Kidney (tissue), 14 donors: Measurements from ENCODE around the gene VIT. TPM values are rescaled to one million over a fixed set of nuclear protein-coding genes. Genes with fewer than 3 reads are reported as not detected.
"Not testable (repeated sequence)": the region's sequence is repeated elsewhere in the genome, so short reads cannot be mapped to it uniquely, and the experiment has no call there.

Source experiments
- DNase-seq, 5 donors: peaks; one replicate each; pipeline ENCODE4 v3.0.0-alpha.2; 2013 to 2020
- FAIRE-seq: peaks from 2 replicates; lab custom pipeline; 2012; peaks lifted over from hg19 to GRCh38; lab: Jason Lieb, UNC
- H3K27ac ChIP-seq, 2 donors: one replicate each; pipeline ENCODE4 v1.7.0; 2013; ENCODE audit warnings: low read depth in 2 of 2, low read length in 2 of 2, inconsistent platforms in 1 of 2
- H3K27me3 ChIP-seq: one replicate; pipeline ENCODE4 v1.7.1; 2013; ENCODE audit warnings: low read length, inconsistent platforms; ENCODE audit not compliant: control insufficient read depth, insufficient read depth
- H3K36me3 ChIP-seq, 3 donors: one replicate each; pipeline versions ENCODE4 v1.7.0 to v1.7.1; 2013; ENCODE audit warnings: low read length in 3 of 3, control low read depth in 1 of 3, inconsistent platforms in 1 of 3; ENCODE audit not compliant: insufficient read depth in 3 of 3, control insufficient read depth in 2 of 3
- H3K4me1 ChIP-seq, 3 donors: one replicate each; pipeline versions ENCODE4 v1.7.0 to v1.7.1; 2013; ENCODE audit warnings: low read length in 3 of 3, inconsistent platforms in 1 of 3, low read depth in 1 of 3; ENCODE audit not compliant: control insufficient read depth in 2 of 3, insufficient read depth in 2 of 3
- H3K4me3 ChIP-seq, 3 donors: one replicate each; pipeline versions ENCODE4 v1.7.0 to v1.8.1; 2013; ENCODE audit warnings: low read length in 3 of 3, control low read depth in 1 of 3, inconsistent platforms in 1 of 3
- H3K9ac ChIP-seq, 3 donors: one replicate each; pipeline versions ENCODE4 v1.7.0 to v1.7.1; 2013; ENCODE audit warnings: low read length in 3 of 3, control low read depth in 1 of 3, inconsistent platforms in 1 of 3
- H3K9me3 ChIP-seq, 3 donors: one replicate each; pipeline versions ENCODE4 v1.7.0 to v1.7.1; 2013; ENCODE audit warnings: low read length in 3 of 3, control low read depth in 1 of 3, inconsistent platforms in 1 of 3; ENCODE audit not compliant: control insufficient read depth in 2 of 3, insufficient read depth in 1 of 3
- intact Hi-C: fragments of 100-400 bp; cut with DNase I; formaldehyde crosslinking; loops from one replicate; pipeline ENCODE4 v1.11.1; 2022
- polyA plus RNA-seq: library from polyadenylated mRNA; stranded (reverse); fragments of 350-450 nt; fragmentation: Illumina TruSeq; extraction: RNeasy Lipid Tissue Mini Kit (QIAGEN cat#74804); gene quantifications from one replicate; pipeline ENCODE4 v1.2.3, GENCODE V29; 2014; ENCODE audit warnings: low read depth, low replicate concordance; ENCODE audit not compliant: insufficient read depth
- total RNA-seq: library from RNA; stranded (reverse); fragmentation: NEBNext Ultra II Directional; extraction: Animal tissue kit (Norgen Biotek cat#: 25700); gene quantifications from one replicate; pipeline ENCODE4 v1.2.1, GENCODE V29; 2021
- TF ChIP-seq, protein P1 (sequence below): IDR thresholded peaks from 3 replicates; pipeline ENCODE4 v1.5.1; 2012; ENCODE audit warnings: mild to moderate bottlenecking, moderate library complexity, borderline replicate concordance; ENCODE audit not compliant: insufficient read depth; ENCODE audit errors: extremely low read depth
- donor health status: control.
- donor health status: control.
- donor health status: control.
- donor health status: control.
- donor health status: control.
- donor health status: DM: yes; HTN: yes; CAD: no.
- donor health status: Normal renal cell carcinoma (clear cell type).

The VIT gene
- total and polyA plus RNA-seq, 2 donors from 2014 or later, result 0.15 TPM; not detected in 1

DNA sequence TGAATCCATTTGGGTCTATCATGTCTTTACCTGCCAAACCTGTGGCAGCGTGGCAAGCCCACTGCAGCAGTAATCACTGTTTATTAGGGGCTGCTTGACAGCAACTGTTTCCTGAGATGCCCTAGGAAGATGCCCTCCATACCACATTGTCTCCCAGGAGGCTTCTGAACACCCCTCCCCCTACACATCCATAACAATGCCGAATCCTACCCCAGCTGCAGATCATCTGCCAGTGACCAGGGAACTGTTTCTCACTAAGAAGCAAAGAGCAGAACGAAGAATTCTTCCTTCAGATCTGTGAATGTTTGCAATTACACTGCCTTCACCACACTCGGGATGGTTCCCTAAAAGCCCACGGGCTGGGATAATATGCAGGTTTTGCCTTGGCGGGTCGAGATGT is 127.8 kb downstream of the VIT start:
- FAIRE-seq (no peak), DNase-seq (no peak)
- no peaks in the 10 kb centered on the region for H3K27me3 ChIP-seq
- no peaks in the 10 kb centered on the region for H3K36me3 ChIP-seq
- intact Hi-C loops, result no loop called here
- no peak overlapping the region for H3K9ac ChIP-seq
- TF ChIP-seq, protein P1, sequence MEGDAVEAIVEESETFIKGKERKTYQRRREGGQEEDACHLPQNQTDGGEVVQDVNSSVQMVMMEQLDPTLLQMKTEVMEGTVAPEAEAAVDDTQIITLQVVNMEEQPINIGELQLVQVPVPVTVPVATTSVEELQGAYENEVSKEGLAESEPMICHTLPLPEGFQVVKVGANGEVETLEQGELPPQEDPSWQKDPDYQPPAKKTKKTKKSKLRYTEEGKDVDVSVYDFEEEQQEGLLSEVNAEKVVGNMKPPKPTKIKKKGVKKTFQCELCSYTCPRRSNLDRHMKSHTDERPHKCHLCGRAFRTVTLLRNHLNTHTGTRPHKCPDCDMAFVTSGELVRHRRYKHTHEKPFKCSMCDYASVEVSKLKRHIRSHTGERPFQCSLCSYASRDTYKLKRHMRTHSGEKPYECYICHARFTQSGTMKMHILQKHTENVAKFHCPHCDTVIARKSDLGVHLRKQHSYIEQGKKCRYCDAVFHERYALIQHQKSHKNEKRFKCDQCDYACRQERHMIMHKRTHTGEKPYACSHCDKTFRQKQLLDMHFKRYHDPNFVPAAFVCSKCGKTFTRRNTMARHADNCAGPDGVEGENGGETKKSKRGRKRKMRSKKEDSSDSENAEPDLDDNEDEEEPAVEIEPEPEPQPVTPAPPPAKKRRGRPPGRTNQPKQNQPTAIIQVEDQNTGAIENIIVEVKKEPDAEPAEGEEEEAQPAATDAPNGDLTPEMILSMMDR, result no peak
- no peaks in the 10 kb centered on the region for H3K4me1 ChIP-seq
- no peak overlapping the region for H3K27ac ChIP-seq
- H3K4me3 ChIP-seq, result no peak overlapping the region
- no peaks in the 10 kb centered on the region for H3K9me3 ChIP-seq

DNA sequence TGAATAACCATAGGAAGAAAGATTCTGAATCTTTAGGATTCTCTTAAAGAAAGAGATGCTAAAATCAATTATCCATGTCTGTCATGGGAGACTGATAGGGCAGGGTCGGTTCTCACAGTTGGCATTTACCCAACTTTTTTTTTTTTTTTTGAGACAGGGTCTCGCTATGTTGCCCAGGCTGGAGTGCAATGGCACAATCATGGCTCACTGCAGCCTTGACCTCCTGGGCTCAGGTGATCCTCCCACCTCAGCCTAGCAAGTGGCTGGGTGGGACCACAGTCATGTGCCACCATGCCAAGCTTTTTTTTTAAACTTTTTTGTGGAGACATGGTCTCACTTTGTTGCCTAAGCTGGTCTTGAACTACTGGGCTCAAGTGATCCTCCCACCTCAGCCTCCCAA is 128.2 kb downstream of the VIT start:
- H3K9ac ChIP-seq, DNase-seq, H3K9me3 ChIP-seq, intact Hi-C loops, H3K27me3 ChIP-seq, H3K27ac ChIP-seq, H3K4me3 ChIP-seq, FAIRE-seq, H3K4me1 ChIP-seq, H3K36me3 ChIP-seq: not testable (repeated sequence)

DNA sequence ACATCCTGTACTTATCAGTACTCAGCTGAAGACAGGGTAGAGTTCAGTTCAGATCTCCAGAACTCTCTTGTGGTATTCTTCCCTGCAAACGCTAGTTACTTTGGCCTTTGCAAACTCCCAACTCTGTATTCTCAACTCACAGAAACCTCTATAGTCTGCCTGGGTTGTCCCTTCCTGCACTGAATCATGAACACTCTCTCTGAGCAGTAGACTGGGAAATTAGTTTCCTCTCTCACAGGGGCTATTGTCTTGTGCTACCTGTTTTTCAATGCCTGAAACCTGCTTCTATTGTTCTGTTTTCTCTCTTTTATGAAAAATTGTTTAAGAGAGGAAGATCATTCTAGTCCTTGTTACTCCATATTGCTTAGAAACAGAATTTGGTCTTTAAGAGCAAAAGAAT is 134.7 kb downstream of the VIT start:
- no peaks in the 10 kb centered on the region for H3K36me3 ChIP-seq
- intact Hi-C loops, result no loop called here
- no peak for FAIRE-seq
- H3K9ac ChIP-seq, result no peak overlapping the region
- no peak for DNase-seq
- H3K4me1 ChIP-seq, result no peaks in the 10 kb centered on the region
- H3K27ac ChIP-seq, result no peak overlapping the region
- H3K9me3 ChIP-seq, result no peaks in the 10 kb centered on the region
- TF ChIP-seq, protein P1, result no peak
- no peaks in the 10 kb centered on the region for H3K27me3 ChIP-seq
- H3K4me3 ChIP-seq, result no peak overlapping the region

DNA sequence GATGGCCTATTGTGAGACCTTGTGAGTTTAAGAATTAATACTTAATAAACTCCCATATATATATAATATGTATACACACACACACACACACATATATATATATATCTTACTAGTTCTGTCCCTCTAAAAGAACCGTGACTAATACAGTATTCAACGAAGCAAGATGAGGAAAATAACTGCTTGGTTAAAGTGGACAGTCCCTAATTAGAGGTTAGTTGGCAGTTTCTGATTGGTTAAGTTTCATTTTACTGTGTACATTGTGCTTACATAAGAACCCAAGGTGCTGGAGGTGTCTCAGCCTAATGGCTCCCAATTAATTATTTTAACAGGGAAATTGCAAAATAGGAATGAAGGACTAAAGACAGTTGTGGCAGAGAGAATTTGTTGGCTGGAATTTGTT is 137.7 kb downstream of the VIT start:
- intact Hi-C loops, result no loop called here
- FAIRE-seq, result no peak
- no peak overlapping the region for H3K4me3 ChIP-seq
- no peaks in the 10 kb centered on the region for H3K27me3 ChIP-seq
- no peak for DNase-seq
- H3K36me3 ChIP-seq, result no peaks in the 10 kb centered on the region
- H3K27ac ChIP-seq, result no peak overlapping the region
- H3K9ac ChIP-seq, result no peak overlapping the region
- no peaks in the 10 kb centered on the region for H3K9me3 ChIP-seq
- no peaks in the 10 kb centered on the region for H3K4me1 ChIP-seq
- TF ChIP-seq, protein P1, result no peak
